Left lung (tissue), 10 donors: ENCODE results near the gene PABPN1. TPM values are rescaled to one million over a fixed set of nuclear protein-coding genes. Genes with fewer than 3 reads are reported as not detected.
A peak's percentile ranks its signal among the peaks of the same experiment; 100 is the strongest.

Source experiments
- ATAC-seq: fragments of 200-7000 bp; cut with Tn5 transposase; one replicate; pipeline ENCODE4 v1.9.1; 2020; ENCODE audit warnings: moderate library complexity
- DNase-seq, 4 donors: peaks; one replicate each; pipeline ENCODE4 v3.0.0-alpha.2; 2013 to 2020
- H3K27ac ChIP-seq, 2 donors: fragments of 200-600 bp; sonication (generic) in 1 of 2; one replicate each; pipeline versions ENCODE4 v1.5.0 to v1.8.0; 2020 to 2021
- H3K27me3 ChIP-seq, 2 donors: fragments of 200-600 bp; sonication (generic) in 1 of 2; one replicate each; pipeline versions ENCODE4 v1.5.0 to v1.8.0; 2020 to 2021
- H3K36me3 ChIP-seq, 2 donors: fragments of 200-600 bp; sonication (generic) in 1 of 2; one replicate each; pipeline versions ENCODE4 v1.5.0 to v1.8.0; 2020 to 2021
- H3K4me1 ChIP-seq, 2 donors: fragments of 200-600 bp; one replicate each; pipeline ENCODE4 v1.8.0; 2021
- H3K4me3 ChIP-seq, 2 donors: fragments of 200-600 bp; sonication (generic) in 1 of 2; one replicate each; pipeline versions ENCODE4 v1.5.0 to v1.8.0; 2020 to 2021; ENCODE audit warnings: mild to moderate bottlenecking in 1 of 2
- H3K9me3 ChIP-seq, 2 donors: fragments of 200-600 bp; sonication (generic) in 1 of 2; one replicate each; pipeline versions ENCODE4 v1.5.0 to v1.8.0; 2020 to 2021
- CTCF ChIP-seq, 2 donors: fragments of 200-600 bp; sonication (generic) in 1 of 2; IDR thresholded peaks; one replicate each; pipeline versions ENCODE4 v1.5.0 to v1.8.0; 2021; ENCODE audit warnings: antibody characterized with exemption in 2 of 2
- intact Hi-C, 2 donors: fragments of 100-400 bp; cut with DNase I; formaldehyde crosslinking; loops; one replicate each; pipeline versions ENCODE4 v1.11.2 to v1.14.2; 2022
- polyA plus RNA-seq, 6 donors: library from polyadenylated mRNA; unstranded; fragments of 120-200 nt; gene quantifications; one replicate each; pipeline ENCODE4 v1.2.1, GENCODE V29; 2013; ENCODE audit not compliant: insufficient read length in 6 of 6
- total RNA-seq, 2 donors: library from RNA; stranded (reverse); fragmentation: NEBNext Ultra II Directional; extraction: Animal tissue kit (Norgen Biotek cat#: 25700); gene quantifications; one replicate each; pipeline ENCODE4 v1.2.1, GENCODE V29; 2021
- donor health status: DM: no; HTN: yes; CAD: no.
- donor health status: DM: no; HTN: no; CAD: no.

PABPN1 gene
- total and polyA plus RNA-seq, 8 donors = 119 to 256 (median 198) TPM

GRCh38 chr14:23319746-23320583, 1.3 kb upstream of the PABPN1 start:
- Histone ChIP-seq H3K9me3 (no peaks in the 10 kb centered on the region), H3K27me3 (no peaks in the 10 kb centered on the region), H3K36me3 (peaks cover 0 to 32% of the 10 kb centered on the region in 2 donors), H3K27ac (peak overlapping the region; percentile 97), H3K4me1 (peaks cover 13 to 23% of the 10 kb centered on the region in 2 donors), H3K4me3 (peak overlapping the region in 1 of 2 donors; percentile 90)
- TF ChIP-seq CTCF (IDR thresholded peaks at IDR 0.05) = no peak
- intact Hi-C loops = loop anchor here in 1 of 2 donors (10.0 kb wide), 1 partner anchor 55 kb away; the partner anchor contains the start of genes CMTM5 and IL25
- DNase-seq (no peak), ATAC-seq (no peak)

GRCh38 chr14:23321572-23322547, 603 bp downstream of the PABPN1 start:
- DNase-seq = peak in 3 of 4 donors; percentile 30 to 91 (median 65)

GRCh38 chr14:23322568-23323517, 1.6 kb downstream of the PABPN1 start:
- peak overlapping the region; percentile 79 to 90 for H3K4me3 ChIP-seq
- no peaks in the 10 kb centered on the region for H3K27me3 ChIP-seq
- H3K9me3 ChIP-seq = no peaks in the 10 kb centered on the region
- DNase-seq = no peak
- H3K4me1 ChIP-seq = peaks cover 13 to 23% of the 10 kb centered on the region in 2 donors
- peaks cover 0 to 39% of the 10 kb centered on the region in 2 donors for H3K36me3 ChIP-seq
- ATAC-seq = no peak
- TF ChIP-seq CTCF (IDR thresholded peaks at IDR 0.05) = no peak
- intact Hi-C loops = loop anchor here in 1 of 2 donors (10.0 kb wide), 1 partner anchor 52 kb away; the partner anchor contains the start of genes CMTM5 and IL25
- H3K27ac ChIP-seq = peak overlapping the region in 1 of 2 donors; percentile 97

More at GRCh38 chr14:23321572-23322547, 603 bp downstream of the PABPN1 start:
- H3K9me3 ChIP-seq = no peaks in the 10 kb centered on the region
- intact Hi-C loops = loop anchor here in 1 of 2 donors (10.0 kb wide), 1 partner anchor 53 kb away; the partner anchor contains the start of genes CMTM5 and IL25
- H3K4me3 ChIP-seq = peak overlapping the region; percentile 79 to 90
- no peak for TF ChIP-seq CTCF (IDR thresholded peaks at IDR 0.05)
- ATAC-seq = peak; percentile 44
- no peaks in the 10 kb centered on the region for H3K27me3 ChIP-seq
- peaks cover 0 to 41% of the 10 kb centered on the region in 2 donors for H3K36me3 ChIP-seq
- peaks cover 13 to 23% of the 10 kb centered on the region in 2 donors for H3K4me1 ChIP-seq
- H3K27ac ChIP-seq = peak overlapping the region; percentile 90 to 97

- Histone ChIP-seq H3K9me3 (no peaks in the 10 kb centered on the region), H3K27me3 (no peaks in the 10 kb centered on the region), H3K4me1 (peaks cover 13 to 23% of the 10 kb centered on the region in 2 donors), H3K27ac (no peak overlapping the region), H3K36me3 (peaks cover 0 to 39% of the 10 kb centered on the region in 2 donors), H3K4me3 (no peak overlapping the region)
- no peak for ATAC-seq
- TF ChIP-seq CTCF (IDR thresholded peaks at IDR 0.05) = no peak
- intact Hi-C loops = loop anchor here in 1 of 2 donors (10.0 kb wide), 1 partner anchor 51 kb away; the partner anchor contains the start of genes CMTM5 and IL25
- no peak for DNase-seq
Observed at GRCh38 chr14:23323838-23324454, 2.7 kb downstream of the PABPN1 start.
